ENCODE data around the gene HDAC10. TPM values are rescaled to one million over a fixed set of nuclear protein-coding genes. Genes with fewer than 3 reads are reported as not detected.
"Not testable (repeated sequence)": the region's sequence is repeated elsewhere in the genome, so short reads cannot be mapped to it uniquely, and the experiment has no call there.

HDAC10 gene
- total RNA-seq, 1 donor from 2014 or later, result 35.2 TPM

GRCh38 chr22:50215297-50216054 lies 35.6 kb downstream of the HDAC10 start:
- DNase-seq, result no peak

GRCh38 chr22:50213263-50213662 lies 37.8 kb downstream of the HDAC10 start:
- no peak for DNase-seq

- DNase-seq, result no peak
Measured at GRCh38 chr22:50211147-50211546, 39.9 kb downstream of the HDAC10 start.

- no peak for DNase-seq
Measured at GRCh38 chr22:50210378-50211139, 40.5 kb downstream of the HDAC10 start.

- DNase-seq, result peak; percentile 79
Measured at GRCh38 chr22:50209893-50210292, 41.2 kb downstream of the HDAC10 start.

GRCh38 chr22:50208939-50209892 lies 41.8 kb downstream of the HDAC10 start:
- no peak for DNase-seq

- DNase-seq, result no peak
Measured at GRCh38 chr22:50208430-50208938, 42.6 kb downstream of the HDAC10 start.

- DNase-seq, result peak; percentile 63
Measured at GRCh38 chr22:50207383-50208140, 43.5 kb downstream of the HDAC10 start.

- DNase-seq, result peak; percentile 41
Measured at GRCh38 chr22:50206599-50206998, 44.5 kb downstream of the HDAC10 start.

- no peak for DNase-seq
Measured at GRCh38 chr22:50205781-50206569, 45.1 kb downstream of the HDAC10 start.

GRCh38 chr22:50204998-50205397 lies 46.1 kb downstream of the HDAC10 start:
- DNase-seq, result not testable (repeated sequence)

- no peak for DNase-seq
Measured at GRCh38 chr22:50204571-50204970, 46.5 kb downstream of the HDAC10 start.

- DNase-seq, result no peak
Measured at GRCh38 chr22:50203288-50203687, 47.8 kb downstream of the HDAC10 start.

GRCh38 chr22:50202130-50202666 lies 48.9 kb downstream of the HDAC10 start:
- DNase-seq, result no peak

GRCh38 chr22:50201191-50202129 lies 49.6 kb downstream of the HDAC10 start:
- DNase-seq, result peak; percentile 38

GRCh38 chr22:50200461-50201190 lies 50.4 kb downstream of the HDAC10 start, which contains the start of gene SELENOO:
Gene SELENOO, plus strand, starts transcription at chr22:50201011. Its CDS starts 26 bp downstream, at chr22:50201037.
- peak; percentile 91 for DNase-seq

- no peak for DNase-seq
Measured at GRCh38 chr22:50199829-50200460, 51.1 kb downstream of the HDAC10 start.

- no peak for DNase-seq
Measured at GRCh38 chr22:50199251-50199721, 51.8 kb downstream of the HDAC10 start.

All from dermis blood vessel endothelial cell (primary cell).